GM21515 (cell line): ENCODE results near the gene LCORL.
"Not testable (repeated sequence)": the region's sequence is repeated elsewhere in the genome, so short reads cannot be mapped to it uniquely, and the experiment has no call there.

Experiments used
- ATAC-seq: cut with Tn5 transposase; IDR thresholded peaks from one replicate; pipeline ENCODE4 v1.9.1; 2021; ENCODE audit not compliant: unreplicated experiment

LCORL gene

DNA sequence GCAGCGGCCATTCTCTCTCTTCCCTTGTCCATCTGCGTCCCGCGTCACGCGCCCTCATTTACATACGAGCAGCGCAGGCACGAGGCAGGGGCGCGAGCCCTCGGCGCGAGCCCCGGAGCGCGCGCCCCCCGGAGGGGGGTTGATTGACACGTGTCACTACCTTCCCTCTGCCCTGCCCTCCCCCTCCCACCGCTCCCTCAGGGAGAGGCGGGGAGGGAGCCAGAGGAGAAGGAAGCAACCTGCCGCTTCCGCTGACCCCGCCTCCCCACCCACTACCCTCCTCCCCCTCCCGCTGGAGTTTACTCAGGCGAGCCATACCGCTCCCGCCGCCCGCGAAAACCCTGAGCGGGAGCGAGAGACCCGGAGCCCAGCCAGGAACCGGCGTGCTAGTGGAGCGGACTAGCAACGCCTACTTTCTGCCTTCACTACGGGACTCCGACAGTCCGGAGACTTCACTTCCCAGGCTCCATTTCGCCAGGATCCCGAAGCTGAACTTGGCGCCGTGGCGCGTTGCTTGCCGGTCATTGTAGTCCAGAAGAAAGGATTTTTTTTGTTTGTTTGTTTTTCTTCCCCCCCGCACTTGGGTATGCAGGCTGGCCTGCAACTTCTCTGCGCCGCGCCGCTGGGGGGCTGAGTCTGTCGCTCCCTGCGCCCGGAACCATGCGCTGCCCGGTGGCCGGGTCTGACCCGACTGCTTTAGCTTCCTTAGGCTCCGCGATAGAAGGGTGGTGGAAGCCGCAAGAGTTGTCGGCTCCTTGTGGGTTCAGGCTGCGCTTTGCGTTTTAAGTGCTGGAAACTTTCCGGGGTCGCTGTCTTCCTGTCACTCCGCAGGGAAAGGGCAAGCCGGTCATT lies at the start of gene LCORL:
LCORL (minus strand) TSS at position 36 of the 852 bp plus-strand sequence; CDS start at position 32, 4 bp downstream.
- ATAC-seq = peak; percentile 77

DNA sequence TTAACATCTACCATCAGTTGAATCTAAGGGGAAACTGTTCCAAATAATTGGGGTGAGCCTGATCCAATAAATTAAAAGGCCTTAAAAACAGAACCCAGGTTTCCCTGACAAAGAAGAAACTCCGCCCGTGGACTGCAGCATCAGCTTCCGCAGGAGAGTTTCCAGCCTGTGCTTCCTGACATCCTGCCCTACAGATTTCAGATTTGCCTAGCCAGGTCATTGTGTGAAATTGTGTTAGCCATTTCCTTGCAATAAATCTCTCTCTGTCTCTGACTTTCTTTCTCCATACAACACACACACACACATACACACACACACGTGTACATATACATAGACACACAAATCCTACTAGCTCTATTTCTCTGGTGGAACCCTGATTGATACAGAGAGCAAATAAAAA lies 48.3 kb upstream of the LCORL start:
- ATAC-seq = no peak

DNA sequence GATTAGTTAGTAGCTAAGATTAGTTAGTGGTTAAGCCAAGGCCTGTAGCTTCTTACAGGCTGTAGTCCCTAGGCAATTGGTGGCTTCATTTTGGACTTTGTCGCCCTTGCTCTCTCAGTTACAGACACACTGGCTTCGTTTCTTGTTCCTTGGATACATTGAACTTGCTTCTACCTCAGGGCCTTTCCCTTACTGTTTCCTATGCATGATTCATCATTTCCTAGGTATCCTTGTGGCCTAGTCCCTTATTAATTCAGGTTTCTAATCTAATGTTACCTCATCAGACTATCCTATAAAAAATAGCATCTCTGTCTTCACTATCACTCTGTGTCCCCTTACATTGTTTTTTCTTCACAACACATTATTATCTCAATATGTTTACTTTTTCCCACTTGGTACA lies 45.5 kb upstream of the LCORL start:
- no peak for ATAC-seq

DNA sequence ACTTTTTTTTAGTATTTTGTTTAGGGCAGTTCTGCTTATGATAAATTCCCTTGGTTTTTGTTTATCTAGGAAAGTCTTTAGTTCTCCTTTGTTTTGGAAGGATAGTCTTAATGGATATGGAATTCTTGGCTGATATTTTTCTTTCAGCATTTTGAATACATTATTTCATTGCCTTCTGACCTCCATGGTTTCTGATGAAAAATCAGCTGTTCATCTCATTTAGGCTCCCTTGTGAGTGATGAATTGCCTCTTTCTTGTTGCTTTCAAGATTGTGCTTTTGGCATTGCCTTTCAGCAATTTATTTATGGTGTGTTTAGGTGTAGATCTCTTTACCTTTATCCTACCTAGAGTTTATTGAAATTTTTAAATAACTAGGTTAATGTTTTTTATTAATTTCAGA lies 41.5 kb upstream of the LCORL start:
- ATAC-seq = no peak

DNA sequence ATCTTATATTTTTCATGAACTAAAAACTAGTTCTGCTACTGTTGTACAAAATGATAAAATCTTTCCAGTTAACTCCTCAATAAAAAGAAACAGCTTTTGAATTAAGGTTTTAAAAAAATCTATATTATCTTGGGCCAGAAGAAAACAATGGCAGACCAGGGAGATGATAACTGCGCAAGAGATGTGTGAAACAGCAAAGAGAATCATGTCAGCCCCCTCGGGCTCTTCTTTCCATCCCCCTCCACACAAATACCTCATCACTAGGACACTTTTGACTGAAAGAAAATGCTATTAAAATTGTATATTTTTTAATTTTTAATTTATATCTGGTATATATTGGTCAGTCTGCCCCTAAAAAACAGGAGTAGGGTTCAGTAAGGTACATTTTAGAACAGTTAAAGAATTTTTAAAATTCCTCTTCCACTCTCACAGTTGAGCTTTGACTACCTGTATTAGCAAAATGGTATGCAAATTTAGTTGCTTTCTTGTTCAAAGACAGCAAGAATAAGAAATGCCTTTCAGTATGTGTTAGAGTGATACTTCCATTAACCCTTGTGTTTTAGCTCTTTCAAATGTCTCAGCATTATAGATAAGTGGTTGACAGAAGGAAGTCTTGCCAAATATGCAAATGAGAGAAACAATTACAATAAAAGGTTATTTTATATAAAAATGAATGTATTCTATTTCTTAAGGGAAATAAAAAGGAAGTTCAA lies 36.4 kb upstream of the LCORL start:
- ATAC-seq = peak; percentile 64

DNA sequence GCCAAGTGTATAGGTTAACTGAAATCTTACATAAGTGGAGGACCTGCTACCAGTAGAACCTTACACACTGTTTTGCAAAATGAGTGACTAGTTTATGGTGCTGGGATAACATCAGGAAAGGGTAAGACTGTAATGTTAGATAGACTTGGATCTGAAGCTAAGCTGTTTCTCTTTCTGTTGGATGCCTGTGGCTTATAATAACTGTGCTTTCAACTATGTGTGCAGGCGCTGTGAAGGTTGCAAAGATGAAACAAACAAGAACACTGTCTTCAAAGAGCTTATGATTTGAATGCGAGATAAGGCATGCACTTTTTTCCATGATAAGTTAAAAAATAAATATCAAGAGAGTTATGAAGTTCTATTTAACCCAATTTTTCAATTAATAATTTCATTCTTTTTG lies 34.5 kb upstream of the LCORL start:
- no peak for ATAC-seq

DNA sequence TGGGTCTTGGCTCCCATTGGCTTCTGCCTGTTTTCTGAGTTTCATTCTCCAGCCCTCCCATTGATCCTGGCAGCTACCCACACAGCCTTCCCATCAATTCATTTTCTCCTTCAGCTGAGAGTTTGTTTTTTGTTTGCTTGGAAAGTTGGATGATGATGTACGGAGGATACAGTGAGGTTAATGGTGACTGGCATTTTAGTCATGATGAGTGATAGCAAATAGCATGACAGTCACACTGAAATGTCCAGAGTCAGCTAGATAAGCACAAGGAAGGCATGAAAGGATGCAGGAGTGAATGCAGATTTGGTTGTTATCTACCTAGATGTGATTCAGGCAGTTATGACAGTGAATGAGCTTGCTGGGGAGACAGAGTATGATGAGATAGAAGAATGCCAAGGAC lies 30.6 kb upstream of the LCORL start:
- ATAC-seq = no peak

DNA sequence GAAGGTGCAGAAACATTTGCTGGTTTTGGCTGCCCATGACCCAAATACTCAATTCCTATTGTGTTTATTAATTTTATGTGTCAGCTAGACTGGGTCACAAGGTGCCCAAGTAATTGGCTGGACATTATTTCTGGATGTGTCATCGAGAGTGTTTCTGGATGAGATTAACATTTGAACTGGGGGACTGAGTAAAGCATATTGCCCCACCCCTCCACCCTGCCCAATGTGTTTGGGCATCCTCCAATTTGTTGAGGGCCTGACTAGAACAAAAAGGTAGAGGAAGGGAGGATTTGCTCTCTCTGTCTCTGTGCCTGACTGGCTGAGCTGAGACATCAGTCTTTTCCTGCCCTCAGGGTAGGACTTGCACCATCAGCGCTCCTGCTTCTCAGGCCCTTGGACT lies 29.7 kb upstream of the LCORL start:
- no peak for ATAC-seq

DNA sequence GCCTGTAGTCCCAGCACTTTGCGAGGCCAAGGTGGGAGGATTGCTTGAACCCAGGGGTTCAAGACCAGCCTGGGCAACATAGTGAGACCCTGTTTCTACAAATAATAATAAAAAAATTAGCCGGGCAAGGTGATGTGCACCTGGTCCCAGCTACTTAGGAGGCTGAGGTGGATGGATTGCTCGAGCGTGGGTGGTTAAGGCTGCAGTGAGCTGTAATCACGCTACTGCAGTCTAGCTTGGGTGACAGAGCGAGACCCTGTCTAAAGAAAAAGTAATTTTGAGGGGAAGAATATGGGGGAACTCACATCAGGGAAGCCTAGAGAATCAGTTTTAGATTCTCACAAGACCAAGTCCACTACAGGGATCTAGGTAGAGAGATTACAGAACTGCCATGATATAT lies 28.9 kb upstream of the LCORL start:
- ATAC-seq = no peak

DNA sequence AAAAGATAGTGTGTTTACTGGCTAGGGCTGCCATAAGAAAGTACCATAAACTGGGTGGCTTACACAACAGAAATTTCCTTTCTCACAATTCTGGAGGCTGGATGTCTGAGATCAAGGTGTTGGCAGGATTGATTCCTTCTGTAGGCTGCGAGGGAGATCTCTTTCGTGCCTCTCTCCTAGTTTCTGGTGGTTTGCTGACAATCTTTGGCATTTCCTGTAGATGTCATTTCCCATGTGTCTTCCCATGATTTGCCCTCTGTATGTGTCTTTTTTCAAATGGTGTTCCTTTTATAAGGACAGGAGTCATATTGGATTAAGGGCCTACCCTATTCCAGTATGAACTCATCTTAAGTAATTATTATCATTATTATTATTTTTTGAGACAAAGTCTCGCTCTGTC lies 27.9 kb upstream of the LCORL start:
- ATAC-seq = no peak

DNA sequence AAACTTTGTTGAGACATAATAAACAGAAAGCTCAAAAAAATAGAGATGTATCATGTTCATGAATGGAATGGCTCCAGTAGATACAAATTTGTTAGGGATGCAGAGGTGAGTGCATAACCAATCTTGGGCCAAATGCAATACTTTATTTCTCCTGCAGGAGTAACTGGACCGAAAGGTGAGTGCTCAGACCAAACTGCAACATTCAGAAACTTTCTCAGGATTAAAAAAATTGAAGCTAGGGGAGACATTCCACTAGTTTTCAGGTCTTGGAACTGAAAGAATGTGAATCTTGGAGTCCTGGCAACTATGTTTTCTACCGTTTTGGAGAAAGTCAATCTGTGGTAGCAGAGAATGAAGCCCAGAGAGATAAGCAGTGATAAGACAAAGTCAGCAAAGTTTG lies 21.2 kb upstream of the LCORL start:
- ATAC-seq = no peak

DNA sequence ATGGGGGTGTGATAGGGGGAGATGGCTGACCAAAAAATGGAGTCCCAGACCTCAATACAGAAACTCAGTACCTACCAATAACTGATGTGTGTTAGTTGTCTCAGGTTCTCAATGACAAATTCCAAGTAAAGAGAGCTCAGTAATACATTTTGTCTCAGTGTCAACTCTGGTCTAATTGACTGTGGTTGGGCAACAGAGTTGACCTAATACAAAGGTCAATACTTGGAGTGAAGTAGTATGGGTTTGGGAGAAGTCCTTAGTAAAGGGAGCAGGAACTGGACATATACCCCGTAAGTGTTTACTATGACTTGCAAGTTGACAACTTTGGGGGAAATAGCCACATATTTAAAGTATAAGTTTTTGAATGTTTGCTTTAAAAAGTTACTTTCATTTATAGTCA lies 20.5 kb upstream of the LCORL start:
- ATAC-seq = no peak

DNA sequence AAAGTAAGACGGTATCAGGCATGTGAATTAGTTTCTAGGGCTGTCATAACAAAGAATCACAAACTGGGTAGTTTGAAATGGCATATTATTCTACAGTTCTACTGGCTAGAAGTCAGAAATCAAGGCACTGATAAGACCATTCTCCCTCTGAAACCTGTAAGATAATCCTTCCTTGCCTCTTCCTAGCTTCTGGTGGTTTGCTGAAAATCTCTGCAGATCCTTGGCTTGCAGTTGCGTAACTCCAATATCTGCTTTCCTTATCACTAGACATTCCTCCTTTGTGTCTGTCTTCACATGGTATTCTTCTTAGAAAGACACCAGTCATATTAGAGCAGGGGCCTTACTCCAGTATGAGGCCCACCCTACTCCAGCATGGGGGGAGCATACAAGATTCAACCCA lies 19.6 kb upstream of the LCORL start:
- ATAC-seq = no peak

DNA sequence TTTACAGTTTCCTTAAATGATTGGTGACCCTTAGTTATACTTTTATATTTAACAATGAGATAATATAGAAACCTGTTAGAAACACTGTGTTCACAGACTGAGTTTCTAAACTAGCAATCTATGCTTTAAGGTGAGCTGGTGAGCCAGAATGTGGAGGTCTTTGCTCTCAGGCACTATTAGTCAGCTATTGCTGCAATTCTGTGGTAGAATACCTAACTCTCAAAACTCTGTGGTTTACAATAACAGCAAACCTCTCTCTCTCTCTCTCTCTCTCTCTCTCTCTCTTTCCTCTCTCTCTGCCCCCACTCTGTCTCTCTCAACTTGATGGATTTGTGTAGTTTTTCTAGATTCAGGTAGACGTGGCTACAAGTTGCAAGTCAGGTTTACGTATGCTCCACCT lies 17.6 kb upstream of the LCORL start:
- no peak for ATAC-seq

DNA sequence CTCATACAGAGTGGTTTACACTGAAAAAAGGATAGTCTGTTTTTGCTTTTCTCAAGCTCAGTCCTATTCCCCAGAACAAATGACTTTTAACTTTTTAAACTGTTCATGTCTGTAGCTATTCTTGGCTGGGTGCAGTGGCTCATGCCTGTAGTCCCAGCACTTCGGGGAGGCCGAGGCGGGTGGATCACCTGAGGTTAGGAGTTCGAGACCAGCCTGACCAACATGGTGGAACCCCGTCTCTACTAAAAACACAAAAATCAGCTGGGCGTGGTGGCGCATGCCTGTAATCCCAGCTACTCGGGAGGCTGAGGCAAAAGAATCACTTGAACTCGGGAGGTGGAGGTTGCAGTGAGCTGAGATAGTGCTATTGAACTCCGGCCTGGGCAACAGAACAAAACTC lies 14.8 kb upstream of the LCORL start:
- not testable (repeated sequence) for ATAC-seq

DNA sequence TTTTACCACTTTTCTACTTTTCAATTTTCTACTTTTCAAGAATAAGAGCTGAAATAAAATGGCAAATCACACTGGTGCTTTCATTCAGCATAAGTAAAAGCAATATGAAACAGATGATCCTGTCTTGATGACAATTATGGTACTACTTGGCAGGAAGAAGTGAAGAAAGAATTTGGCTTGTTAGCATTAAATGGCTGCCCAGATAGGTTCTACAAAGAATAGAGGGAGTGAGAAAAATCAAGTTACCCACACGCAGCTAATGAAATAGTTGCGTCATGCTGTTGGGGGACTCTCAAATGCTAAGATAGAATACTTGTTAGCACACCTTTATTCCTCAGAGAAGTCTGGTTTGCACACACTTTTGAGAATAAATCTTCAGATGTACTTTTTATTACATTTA lies 12.5 kb upstream of the LCORL start:
- no peak for ATAC-seq

DNA sequence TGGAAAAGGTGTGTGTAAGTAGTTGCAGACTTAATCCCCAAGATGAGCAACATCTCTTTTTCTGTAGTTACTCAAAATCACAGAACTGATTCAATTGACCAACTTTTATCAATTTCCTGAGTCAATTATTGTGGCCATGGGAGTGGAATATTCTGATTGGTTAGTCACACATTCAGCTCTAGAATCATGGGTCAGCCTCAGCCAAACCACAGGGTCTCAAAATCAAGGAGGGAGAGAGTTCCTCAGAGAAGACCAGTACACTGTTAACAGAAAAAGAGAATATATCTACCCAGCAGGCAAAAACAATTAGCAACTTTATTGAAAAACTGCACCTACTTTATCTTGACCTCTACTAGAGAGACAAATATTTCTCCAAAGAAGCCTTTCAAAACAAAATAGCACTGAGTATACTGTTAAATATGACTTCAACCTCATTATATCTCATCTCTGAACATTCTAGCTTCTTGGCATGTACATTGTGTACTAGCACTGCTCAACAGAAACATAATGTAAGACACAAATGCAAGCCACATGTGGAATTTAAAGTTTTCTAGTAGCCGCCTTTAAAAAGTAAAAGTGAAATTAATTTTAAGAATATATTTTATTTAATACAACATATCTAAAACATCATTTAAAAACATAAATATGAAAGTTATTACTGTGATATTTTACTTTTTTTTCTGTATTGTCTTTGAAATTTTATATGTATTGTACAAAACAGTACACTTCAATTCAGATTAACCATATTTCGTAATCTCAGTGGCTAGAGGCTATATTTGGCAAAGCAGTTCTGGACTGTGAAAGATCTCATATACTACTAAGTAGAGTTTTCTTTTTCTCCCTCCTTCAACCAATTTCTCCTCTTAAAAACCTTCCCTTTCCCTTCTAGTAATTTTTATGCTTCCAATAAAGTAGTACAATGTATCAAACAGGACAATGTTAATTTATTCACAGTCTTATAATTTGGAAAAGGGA lies 11.8 kb upstream of the LCORL start:
- no peak for ATAC-seq

DNA sequence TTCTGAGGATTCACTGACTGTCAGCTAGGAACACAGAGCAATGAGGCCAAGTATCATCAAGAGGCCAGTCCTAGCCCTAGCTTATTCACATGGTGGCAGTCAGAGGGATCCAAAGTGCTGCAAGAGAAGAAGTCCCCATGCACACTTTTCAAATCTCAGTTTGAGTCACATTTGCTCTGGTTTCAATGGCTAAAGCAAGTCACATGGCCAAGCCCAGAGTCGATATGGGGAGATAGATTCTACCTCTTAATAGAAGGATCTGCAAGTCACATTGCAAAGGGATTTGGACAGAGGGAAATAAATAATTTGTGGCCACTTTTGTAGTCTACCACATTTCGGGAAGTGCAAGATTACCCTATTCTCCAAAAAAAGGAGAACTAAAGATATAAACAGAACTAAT lies 3.7 kb upstream of the LCORL start:
- ATAC-seq = no peak

DNA sequence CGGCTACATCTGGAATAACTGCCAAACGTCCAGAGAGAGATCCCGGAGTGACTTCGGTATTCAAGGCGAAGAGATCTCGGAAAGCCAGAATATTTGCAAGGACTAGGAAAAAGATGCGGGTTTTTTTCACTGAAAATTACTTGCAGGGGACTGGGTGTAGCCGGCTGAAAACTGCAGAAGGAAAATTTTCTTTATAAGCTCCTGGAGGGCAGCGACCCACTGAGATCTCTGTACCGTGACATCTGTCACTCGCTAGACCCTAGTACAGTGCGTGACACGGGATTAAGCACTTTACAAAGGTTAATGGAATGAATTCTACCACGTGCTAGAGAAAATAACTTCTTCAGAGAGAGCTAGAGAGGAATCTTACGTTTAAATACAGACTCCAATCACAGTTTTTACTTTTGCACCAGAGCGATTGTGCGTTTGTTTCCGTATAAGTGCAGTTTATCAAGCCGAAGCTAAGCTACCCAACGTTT lies 1.1 kb upstream of the LCORL start:
- ATAC-seq = no peak

DNA sequence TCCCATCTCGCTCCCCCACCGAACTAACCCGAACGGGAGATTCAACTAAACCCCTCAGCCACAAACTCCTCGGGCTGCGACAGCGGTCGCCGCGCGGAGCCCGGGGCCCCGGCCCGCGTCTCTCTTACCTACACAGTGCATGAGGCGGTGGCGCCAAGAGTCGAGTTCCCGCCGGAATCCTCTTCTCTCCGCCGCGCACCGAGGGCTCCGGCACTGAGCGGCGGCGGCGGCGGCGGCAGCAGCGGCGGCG lies 160 bp downstream of the LCORL start:
- ATAC-seq = peak; percentile 15

DNA sequence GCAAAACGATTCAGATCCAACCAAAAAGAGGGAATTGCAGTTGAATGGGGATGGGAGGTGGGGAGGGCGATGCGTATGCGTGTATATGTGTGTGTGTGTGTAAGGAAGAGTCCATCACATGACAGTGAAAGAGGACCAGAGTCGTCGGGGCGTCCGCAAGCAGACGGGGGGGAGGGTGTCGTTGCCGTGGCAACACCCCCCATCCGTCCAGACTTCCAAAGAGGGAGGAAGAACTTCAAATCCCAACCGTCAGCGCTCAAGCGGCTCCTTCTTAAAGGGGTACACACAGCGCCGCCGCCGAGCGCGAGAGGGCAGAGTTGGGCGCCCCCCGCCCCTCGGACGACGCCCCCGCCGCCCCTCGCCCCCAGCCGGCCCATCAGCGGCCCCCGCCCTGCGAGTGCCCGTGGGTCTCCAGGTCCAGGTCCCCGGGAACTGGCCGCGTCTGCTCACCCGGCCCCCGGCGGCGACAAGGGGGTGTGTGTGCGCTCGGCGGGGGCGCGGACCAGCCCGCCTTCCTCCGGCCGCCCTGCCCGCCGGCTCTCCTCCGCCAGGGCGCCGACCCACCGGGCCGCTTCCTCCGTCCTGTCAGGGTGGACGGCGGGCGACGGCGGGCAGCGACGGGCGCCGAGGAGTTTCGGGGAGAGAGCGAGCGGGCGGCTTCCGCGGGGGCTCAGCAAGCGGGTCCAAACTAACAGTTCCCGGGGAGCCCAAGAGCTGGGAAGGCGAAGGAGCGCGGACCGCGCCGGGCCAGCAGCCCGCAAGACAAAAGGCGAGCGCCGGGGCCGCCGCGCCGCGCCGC lies 685 bp downstream of the LCORL start:
- ATAC-seq = peak; percentile 13
